Prostate gland (tissue), 2 donors: Measurements from ENCODE around the gene ZG16. TPM values are rescaled to one million over a fixed set of nuclear protein-coding genes. Genes with fewer than 3 reads are reported as not detected.
"Not testable (repeated sequence)": the region's sequence is repeated elsewhere in the genome, so short reads cannot be mapped to it uniquely, and the experiment has no call there.

ENCODE experiments used
- DNase-seq: peaks from one replicate; pipeline ENCODE4 v3.0.0-alpha.2; 2019; ENCODE audit warnings: low spot score
- H3K27ac ChIP-seq, 2 donors: fragments of 200-600 bp; sonication (generic); 2 replicates each; pipeline ENCODE4 v1.5.1; 2017 to 2019
- H3K27me3 ChIP-seq: fragments of 200-600 bp; sonication (generic); replicated peaks from 2 replicates; pipeline ENCODE4 v1.5.1; 2019; ENCODE audit not compliant: insufficient read depth
- H3K36me3 ChIP-seq, 2 donors: fragments of 200-600 bp; sonication (generic); 1 replicate in 1 of 2; 2 replicates in 1 of 2; pipeline versions ENCODE4 v1.5.1 to v1.8.1; 2017 to 2019
- H3K4me1 ChIP-seq: fragments of 200-600 bp; sonication (generic); replicated peaks from 2 replicates; pipeline ENCODE4 v1.5.1; 2019
- H3K4me3 ChIP-seq, 2 donors: fragments of 200-600 bp; sonication (generic); 2 replicates each; pipeline ENCODE4 v1.5.1; 2017 to 2019
- H3K9me3 ChIP-seq: fragments of 200-600 bp; sonication (generic); 2 replicates; pipeline ENCODE4 v1.5.1; 2017
- POLR2A ChIP-seq: fragments of 450-650 bp; IDR thresholded peaks from one replicate; pipeline ENCODE4 v1.6.1; 2016; ENCODE audit warnings: antibody characterized with exemption, mild to moderate bottlenecking
- POLR2AphosphoS5 ChIP-seq: sonication (generic); formaldehyde crosslinking; IDR thresholded peaks from one replicate; pipeline ENCODE4 v1.6.1; 2017; ENCODE audit warnings: antibody characterized with exemption
- WGBS: methylation state at CpG from one replicate; pipeline ENCODE4 v1.1.5; 2018; 5-methylcytosine and 5-hydroxymethylcytosine counted together
- intact Hi-C: fragments of 100-400 bp; cut with DNase I; formaldehyde crosslinking; loops from one replicate; pipeline ENCODE4 v1.14.2; 2022
- total RNA-seq, 2 donors: library from RNA; depleted of rRNA; stranded (reverse); fragments of >200 nt; gene quantifications; one replicate each; pipeline ENCODE4 v1.1.0, GENCODE V29; 2016
- TF ChIP-seq, protein P1 (sequence below), 4 experiments: fragments of 200-600 bp in 2 of 4; fragments of 450-650 bp in 2 of 4; sonication (generic) in 2 of 4; IDR thresholded peaks; 1 replicate in 3 of 4; 2 replicates in 1 of 4; pipeline ENCODE4 v1.5.1; 2016 to 2019; ENCODE audit warnings: antibody characterized with exemption in 4 of 4, mild to moderate bottlenecking in 2 of 4, moderate library complexity in 2 of 4

ZG16 gene
- not detected for total RNA-seq

DNA sequence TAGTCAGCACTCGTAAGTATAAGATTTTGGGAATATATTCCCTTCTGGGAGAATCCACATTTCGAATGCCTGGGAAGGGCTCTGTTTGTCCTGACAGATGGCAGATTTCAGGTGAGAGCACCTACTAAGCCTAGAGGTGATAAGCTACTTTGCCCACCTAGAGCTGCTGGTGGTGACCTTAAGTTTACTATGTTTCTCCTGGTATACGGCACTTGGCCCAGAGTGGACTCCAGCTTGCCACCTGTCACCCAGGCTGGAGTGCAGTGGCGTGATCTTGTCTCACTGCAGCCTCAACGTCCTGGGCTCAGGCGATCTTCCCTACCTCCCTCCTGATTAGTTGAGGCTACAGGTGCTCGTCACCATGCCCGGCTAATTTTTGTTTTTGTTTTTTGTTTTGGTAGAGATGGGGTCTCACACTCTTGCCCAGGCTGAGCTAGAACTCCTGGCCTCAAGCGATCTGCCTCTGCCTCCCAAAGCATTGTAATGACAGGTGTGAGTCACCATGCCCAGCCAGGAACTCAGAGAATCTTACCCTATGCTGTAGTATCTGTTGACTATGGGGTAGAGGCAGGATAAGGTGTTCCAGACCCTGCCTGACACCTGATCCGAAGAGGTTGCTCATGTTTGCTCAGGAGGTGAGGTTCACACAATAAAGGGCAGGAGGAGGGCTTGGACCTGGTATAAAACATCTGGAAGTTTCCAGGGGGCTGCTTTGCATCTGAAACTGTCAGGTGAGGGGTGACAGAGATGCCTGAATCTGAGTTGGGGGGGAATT, at the start of gene ZG16:
Gene ZG16, plus strand, starts transcription at position 681 of the 775 bp plus-strand sequence. CDS start 1,011 bp downstream, outside the sequence.
- no peaks in the 10 kb centered on the region for H3K9me3 ChIP-seq
- DNase-seq, result no peak
- no peak for TF ChIP-seq POLR2A
- TF ChIP-seq, protein P1, sequence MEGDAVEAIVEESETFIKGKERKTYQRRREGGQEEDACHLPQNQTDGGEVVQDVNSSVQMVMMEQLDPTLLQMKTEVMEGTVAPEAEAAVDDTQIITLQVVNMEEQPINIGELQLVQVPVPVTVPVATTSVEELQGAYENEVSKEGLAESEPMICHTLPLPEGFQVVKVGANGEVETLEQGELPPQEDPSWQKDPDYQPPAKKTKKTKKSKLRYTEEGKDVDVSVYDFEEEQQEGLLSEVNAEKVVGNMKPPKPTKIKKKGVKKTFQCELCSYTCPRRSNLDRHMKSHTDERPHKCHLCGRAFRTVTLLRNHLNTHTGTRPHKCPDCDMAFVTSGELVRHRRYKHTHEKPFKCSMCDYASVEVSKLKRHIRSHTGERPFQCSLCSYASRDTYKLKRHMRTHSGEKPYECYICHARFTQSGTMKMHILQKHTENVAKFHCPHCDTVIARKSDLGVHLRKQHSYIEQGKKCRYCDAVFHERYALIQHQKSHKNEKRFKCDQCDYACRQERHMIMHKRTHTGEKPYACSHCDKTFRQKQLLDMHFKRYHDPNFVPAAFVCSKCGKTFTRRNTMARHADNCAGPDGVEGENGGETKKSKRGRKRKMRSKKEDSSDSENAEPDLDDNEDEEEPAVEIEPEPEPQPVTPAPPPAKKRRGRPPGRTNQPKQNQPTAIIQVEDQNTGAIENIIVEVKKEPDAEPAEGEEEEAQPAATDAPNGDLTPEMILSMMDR (IDR thresholded peaks at IDR 0.05), result no peak
- TF ChIP-seq POLR2AphosphoS5, result no peak
- intact Hi-C loops, result no loop called here
- H3K4me1 ChIP-seq, result no peaks in the 10 kb centered on the region
- WGBS, result 80% methylated on average over 10 of the region's 10 CpGs
- no peak within 1 kb of the TSS for H3K4me3 ChIP-seq
- no peaks in the 10 kb centered on the region for H3K36me3 ChIP-seq
- H3K27ac ChIP-seq, result no peak within 1 kb of the TSS
- no peaks in the 10 kb centered on the region for H3K27me3 ChIP-seq

GRCh38 chr16:29729116-29729521, 48.9 kb upstream of the ZG16 start:
- no peak overlapping the region for H3K4me3 ChIP-seq
- DNase-seq, result no peak
- no peak overlapping the region for H3K27ac ChIP-seq
- TF ChIP-seq, protein P1 (IDR thresholded peaks at IDR 0.05), result peak in 3 of 4 experiments; percentile 13 to 59 (median 37)
- TF ChIP-seq POLR2AphosphoS5, result peak; percentile 28
- TF ChIP-seq POLR2A, result no peak
- no peaks in the 10 kb centered on the region for H3K36me3 ChIP-seq
- no peaks in the 10 kb centered on the region for H3K27me3 ChIP-seq
- 26% methylated on average over 6 of the region's 6 CpGs for WGBS
- intact Hi-C loops, result no loop called here
- H3K4me1 ChIP-seq, result no peaks in the 10 kb centered on the region
- H3K9me3 ChIP-seq, result no peaks in the 10 kb centered on the region

DNA sequence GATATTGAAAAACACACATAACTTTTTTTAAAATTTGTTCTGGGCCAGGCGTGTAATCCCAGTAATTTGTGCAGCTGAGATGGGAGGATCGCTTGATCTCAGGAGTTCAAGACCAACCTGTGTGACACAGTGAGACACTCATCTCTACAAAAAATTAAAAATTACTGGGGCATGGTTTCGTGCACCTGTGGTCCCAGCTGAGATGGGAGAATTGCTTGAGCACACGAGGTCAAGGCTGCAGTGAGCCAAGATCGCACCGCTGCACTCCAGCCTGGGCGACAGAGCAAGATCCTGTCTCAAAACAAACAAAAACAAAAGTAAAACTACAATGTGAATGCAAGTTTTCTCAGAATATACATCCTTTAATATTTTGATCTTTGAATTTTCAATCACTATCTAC, 47.4 kb upstream of the ZG16 start:
- Histone ChIP-seq H3K4me3 (no peak overlapping the region), H3K9me3 (no peaks in the 10 kb centered on the region), H3K27me3 (no peaks in the 10 kb centered on the region), H3K27ac (no peak overlapping the region), H3K36me3 (no peaks in the 10 kb centered on the region), H3K4me1 (no peaks in the 10 kb centered on the region)
- TF ChIP-seq POLR2AphosphoS5 (no peak), POLR2A (no peak)
- TF ChIP-seq, protein P1 (IDR thresholded peaks at IDR 0.05), result no peak
- intact Hi-C loops, result no loop called here
- no peak for DNase-seq
- 71% methylated on average over 7 of the region's 7 CpGs for WGBS

DNA sequence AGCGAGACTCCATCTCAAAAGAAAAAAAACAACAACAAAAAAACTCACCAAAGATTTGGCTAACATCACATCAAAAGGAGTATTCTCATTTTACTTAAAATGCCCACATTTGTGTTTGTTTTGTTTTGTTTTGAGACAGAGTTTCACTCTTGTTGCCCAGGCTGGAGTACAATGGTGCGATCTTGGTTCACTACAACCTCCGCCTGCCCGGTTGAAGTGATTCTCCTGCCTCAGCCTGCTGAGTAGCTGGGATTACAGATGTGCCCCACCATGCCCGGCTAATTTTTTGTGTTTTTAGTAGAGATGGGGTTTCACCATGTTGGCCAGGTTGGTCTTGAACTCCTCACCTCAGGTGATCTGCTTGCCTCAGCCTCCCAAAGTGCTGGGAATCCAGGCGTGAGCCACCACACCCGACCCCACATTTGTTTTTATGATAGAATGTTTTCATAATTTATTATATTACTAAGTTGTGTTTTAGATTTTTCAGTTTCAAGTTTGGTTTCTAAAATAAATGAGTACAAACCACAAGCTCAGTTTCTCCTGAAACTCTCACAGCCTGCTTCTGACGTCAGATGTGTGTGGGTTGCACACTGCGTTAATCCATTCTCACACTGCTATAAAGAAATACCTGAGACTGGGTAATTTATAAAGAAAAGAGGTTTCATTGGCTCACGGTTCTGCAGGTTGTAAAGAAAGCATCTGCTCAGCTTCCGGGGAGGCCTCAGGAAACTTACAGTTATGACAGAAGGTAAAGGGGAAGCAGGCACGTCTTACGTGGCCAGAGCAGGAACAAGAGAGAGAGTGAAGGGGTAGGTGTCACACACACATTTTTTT, 46.1 kb upstream of the ZG16 start:
- H3K9me3 ChIP-seq, H3K27me3 ChIP-seq, H3K4me1 ChIP-seq, intact Hi-C loops, H3K4me3 ChIP-seq, DNase-seq, H3K36me3 ChIP-seq, H3K27ac ChIP-seq: not testable (repeated sequence)
- WGBS, result 86% methylated on average over 13 of the region's 13 CpGs

- TF ChIP-seq, protein P1 (IDR thresholded peaks at IDR 0.05), result no peak
- TF ChIP-seq POLR2AphosphoS5 (no peak), POLR2A (no peak)
- Histone ChIP-seq H3K27ac (no peak overlapping the region), H3K9me3 (no peaks in the 10 kb centered on the region), H3K36me3 (no peaks in the 10 kb centered on the region), H3K4me1 (no peaks in the 10 kb centered on the region), H3K4me3 (no peak overlapping the region), H3K27me3 (no peaks in the 10 kb centered on the region)
- intact Hi-C loops, result no loop called here
- 90% methylated on average over 1 of the region's 1 CpG for WGBS
- no peak for DNase-seq
Measured at GRCh38 chr16:29734786-29735185, 43.3 kb upstream of the ZG16 start.
